H1 (cell line): Measurements from ENCODE around the gene FARP2. TPM values are rescaled to one million over a fixed set of nuclear protein-coding genes. Genes with fewer than 3 reads are reported as not detected.

Source experiments
- CHD1 ChIP-seq: IDR thresholded peaks from 2 replicates; pipeline ENCODE4 v1.6.1; 2012; ENCODE audit warnings: low read depth, low read length, improper control_type of control experiment
- CHD7 ChIP-seq: fragments of 300-600 bp; sonication (generic); IDR thresholded peaks from 2 replicates; pipeline ENCODE4 v1.7.1; 2012; ENCODE audit warnings: low read length, moderate library complexity, mild to moderate bottlenecking, inconsistent platforms; ENCODE audit not compliant: insufficient replicate concordance
- E2F6 ChIP-seq: IDR thresholded peaks from 2 replicates; pipeline ENCODE4 v1.6.1; 2012; ENCODE audit warnings: inconsistent platforms
- EP300 ChIP-seq, 2 experiments: IDR thresholded peaks; 1 replicate in 1 of 2; 2 replicates in 1 of 2; pipeline ENCODE4 v1.6.1; 2011 to 2012; ENCODE audit warnings: low read depth in 2 of 2, low read length in 2 of 2, mild to moderate bottlenecking in 2 of 2, borderline replicate concordance in 1 of 2, inconsistent platforms in 1 of 2, moderate library complexity in 1 of 2
- JUN ChIP-seq: IDR thresholded peaks from 2 replicates; pipeline ENCODE4 v1.6.1; 2011; ENCODE audit warnings: low read depth, mild to moderate bottlenecking, improper control_type of control experiment, low read length
- SAP30 ChIP-seq: fragments of 300-600 bp; sonication (generic); IDR thresholded peaks from 2 replicates; pipeline ENCODE4 v1.7.1; 2012; ENCODE audit warnings: low read length, moderate library complexity, mild to moderate bottlenecking, inconsistent platforms; ENCODE audit not compliant: insufficient read depth, insufficient replicate concordance
- SIRT6 ChIP-seq: IDR thresholded peaks from one replicate; pipeline ENCODE4 v1.7.1; 2012; ENCODE audit warnings: low read length, inconsistent platforms
- SP2 ChIP-seq: IDR thresholded peaks from 2 replicates; pipeline ENCODE4 v1.6.1; 2012; ENCODE audit warnings: mild to moderate bottlenecking, low read length, inconsistent platforms
- USF2 ChIP-seq: IDR thresholded peaks from 2 replicates; pipeline ENCODE4 v1.6.1; 2011; ENCODE audit warnings: low read length, improper control_type of control experiment
- polyA plus RNA-seq, 7 experiments: library from polyadenylated mRNA; depleted of rRNA in 3 of 7; stranded (reverse) in 5 of 7; unstranded in 2 of 7; fragments of >200 nt in 5 of 7; fragments of 200-250 nt in 2 of 7; gene quantifications; 1 replicate in 5 of 7; 2 replicates in 1 of 7; 4 replicates in 1 of 7; pipeline versions ENCODE4 v1.2.1 to v1.2.3, GENCODE V29; 2011 to 2013; ENCODE audit warnings: missing spikeins in 2 of 7, mixed read lengths in 2 of 7
- total RNA-seq: library from RNA; stranded (reverse); fragmentation: NEBNext Ultra II Directional; extraction: Animal tissue kit (Norgen Biotek cat#: 25700); gene quantifications from 2 replicates; pipeline ENCODE4 v1.2.1, GENCODE V29; 2021

Gene FARP2
- total and polyA plus RNA-seq, 2 of the 8 experiments (the other 6 are each of a cell fraction or from before 2014, with no cell fraction given), result 12.4 to 33.4 TPM

GRCh38 chr2:241425368-241425767 lies 69.3 kb downstream of the FARP2 start (continued):
- TF ChIP-seq CHD7, result no peak
- no peak for TF ChIP-seq E2F6
- no peak for TF ChIP-seq EP300 (IDR thresholded peaks at IDR 0.05; ENCODE audit: borderline replicate concordance in 1 of 2, low read depth in 2 of 2, low read length in 2 of 2)
- TF ChIP-seq USF2, result no peak
- TF ChIP-seq JUN, result no peak
- TF ChIP-seq SP2, result no peak
- no peak for TF ChIP-seq SAP30
- TF ChIP-seq CHD1, result no peak
- no peak for TF ChIP-seq SIRT6
